WI38 (cell line): ENCODE results near the gene RSAD2.
"Not testable (repeated sequence)": the region's sequence is repeated elsewhere in the genome, so short reads cannot be mapped to it uniquely, and the experiment has no call there.

Source experiments
- H3K4me3 ChIP-seq: 2 replicates; pipeline ENCODE4 v1.5.1; 2011; ENCODE audit warnings: low read depth, mild to moderate bottlenecking, control low read depth, low read length
- CTCF ChIP-seq: IDR thresholded peaks from 2 replicates; pipeline ENCODE4 v1.5.1; 2012; ENCODE audit warnings: low read depth, mild to moderate bottlenecking, control low read depth, low read length

The RSAD2 gene

GRCh38 chr2:6854416-6854815 is 23.2 kb upstream of the RSAD2 start:
- no peak overlapping the region for H3K4me3 ChIP-seq
- TF ChIP-seq CTCF: no peak

DNA sequence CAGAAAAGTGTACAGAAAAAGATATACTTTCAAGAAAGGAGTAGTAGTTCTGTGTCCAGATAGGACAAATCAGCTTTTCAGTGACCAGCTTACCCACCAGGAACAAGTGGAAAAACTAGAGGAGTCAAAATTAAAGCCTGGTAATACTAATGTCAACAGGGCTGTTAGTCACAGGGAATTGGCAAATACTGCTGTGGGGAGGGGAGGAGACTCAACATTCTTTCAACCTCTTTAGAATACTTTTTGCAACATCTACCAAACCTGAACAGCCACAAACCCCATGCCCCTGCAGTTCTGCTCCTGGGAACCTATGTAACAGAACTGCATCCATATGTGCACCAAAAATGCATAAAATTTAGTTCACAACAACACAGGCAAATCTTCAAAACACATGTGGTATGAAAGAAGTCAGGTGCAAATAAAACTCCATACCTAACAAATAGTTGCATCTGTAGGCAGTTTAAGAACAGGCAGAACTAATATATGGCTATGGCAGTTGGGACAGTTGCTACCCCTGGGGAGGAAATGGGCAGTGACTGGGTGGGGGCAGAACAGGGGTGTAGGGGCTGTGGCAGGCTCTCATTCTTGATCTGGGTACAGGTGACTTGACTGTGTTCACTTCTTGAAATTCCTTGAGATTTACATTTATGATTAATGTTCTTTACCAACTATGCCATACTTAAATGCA is 21.6 kb upstream of the RSAD2 start:
- H3K4me3 ChIP-seq: no peak overlapping the region

GRCh38 chr2:6856548-6856920 is 21.0 kb upstream of the RSAD2 start:
- no peak for TF ChIP-seq CTCF
- H3K4me3 ChIP-seq: no peak overlapping the region

More for the DNA sequence above, 21.6 kb upstream of the RSAD2 start:
- no peak for TF ChIP-seq CTCF

DNA sequence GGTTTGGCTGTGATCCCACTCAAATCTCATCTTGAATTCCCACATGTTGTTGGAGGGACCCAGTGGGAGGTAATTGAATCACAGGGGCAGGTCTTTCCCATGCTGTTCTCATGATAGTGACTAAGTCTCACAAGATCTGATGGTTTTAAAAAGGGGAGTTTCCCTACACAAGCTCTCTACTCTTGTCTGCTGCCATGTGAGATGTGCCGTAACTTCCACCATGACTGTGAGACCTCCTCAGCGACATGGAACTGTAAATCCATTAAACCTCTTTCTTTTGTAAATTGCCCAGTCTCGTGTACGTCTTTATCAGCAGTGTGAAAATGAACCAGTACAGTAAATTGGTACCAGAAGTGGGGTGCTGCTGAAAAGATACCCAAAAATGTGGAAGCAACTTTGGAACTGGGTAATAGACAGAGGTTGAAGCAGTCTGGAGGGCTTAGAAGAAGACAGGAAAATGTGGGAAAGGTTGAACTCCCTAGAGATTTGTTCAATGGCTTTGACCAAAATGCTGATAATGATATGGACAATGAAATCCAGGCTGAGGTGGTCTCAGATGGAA is 19.0 kb upstream of the RSAD2 start:
- not testable (repeated sequence) for H3K4me3 ChIP-seq

DNA sequence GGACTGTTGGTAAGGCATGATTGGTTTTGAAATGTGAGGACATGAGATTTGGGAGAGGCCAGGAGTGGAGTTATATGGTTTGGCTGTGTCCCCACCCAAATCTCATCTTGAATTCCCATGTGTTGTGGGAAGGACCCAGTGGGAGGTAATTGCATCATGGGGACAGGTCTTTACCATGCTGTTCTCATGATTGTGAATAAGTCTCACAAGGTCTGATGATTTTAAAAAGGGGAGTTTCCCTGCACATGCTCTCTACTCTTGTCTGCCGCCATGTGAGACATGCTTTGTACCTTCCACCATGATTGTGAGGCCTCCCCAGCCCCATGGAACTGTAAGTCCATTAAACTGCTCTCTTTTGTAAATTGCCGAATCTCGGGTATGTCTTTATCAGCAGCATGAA is 17.3 kb upstream of the RSAD2 start:
- TF ChIP-seq CTCF: no peak
- H3K4me3 ChIP-seq: no peak overlapping the region

DNA sequence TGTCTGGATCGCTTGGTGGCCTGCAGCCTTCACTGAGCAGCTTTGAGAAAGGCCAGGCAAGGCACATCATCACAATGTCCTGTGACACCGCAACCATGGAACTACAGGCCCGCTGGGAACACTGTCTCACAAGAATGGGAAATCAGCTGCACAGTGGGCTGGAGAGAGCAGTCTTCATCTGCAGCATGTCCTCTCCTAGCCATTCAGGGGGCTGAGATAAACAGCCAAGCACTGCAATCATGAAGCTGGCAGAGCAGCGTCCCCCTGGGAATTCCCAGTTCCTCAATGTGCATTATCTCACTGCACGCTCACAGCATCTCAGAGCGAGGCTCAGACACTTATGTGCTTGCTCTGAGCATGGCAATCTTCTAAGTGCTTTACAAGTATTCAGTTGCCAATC is 13.8 kb upstream of the RSAD2 start:
- no peak overlapping the region for H3K4me3 ChIP-seq
- no peak for TF ChIP-seq CTCF

GRCh38 chr2:6864231-6864754 is 13.3 kb upstream of the RSAD2 start:
- H3K4me3 ChIP-seq: no peak overlapping the region
- no peak for TF ChIP-seq CTCF
